ENCODE data around the gene FBXW12.

DNA sequence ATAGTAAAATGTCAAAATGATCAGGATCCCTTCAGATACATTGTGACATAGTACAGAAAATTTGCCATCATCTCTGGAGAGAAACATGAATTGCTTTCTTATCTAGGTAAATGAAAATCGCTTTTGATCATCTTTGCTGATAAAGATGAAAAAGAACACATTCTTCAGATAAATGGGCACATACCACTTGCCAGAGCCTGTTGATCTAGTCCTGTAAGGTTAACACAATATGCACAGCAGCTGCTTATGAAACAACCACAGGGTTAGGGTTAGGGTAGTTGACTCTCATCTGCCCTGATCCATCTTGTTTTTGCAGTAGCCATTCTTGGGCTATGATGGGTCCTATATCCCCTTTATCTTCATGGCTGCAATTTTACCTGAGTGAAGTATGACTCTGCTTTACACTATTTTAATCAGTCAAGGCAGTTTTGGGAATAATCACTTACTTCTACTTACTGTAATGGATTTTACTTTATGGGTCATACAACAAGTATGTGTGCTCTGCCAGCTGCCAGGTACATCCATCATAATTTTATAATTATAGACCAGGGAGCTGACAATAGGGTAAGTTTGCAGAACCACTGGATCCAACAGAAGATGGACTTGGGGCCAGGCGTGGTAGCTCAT, 26.0 kb upstream of the FBXW12 start:
- TF ChIP-seq, protein P1, sequence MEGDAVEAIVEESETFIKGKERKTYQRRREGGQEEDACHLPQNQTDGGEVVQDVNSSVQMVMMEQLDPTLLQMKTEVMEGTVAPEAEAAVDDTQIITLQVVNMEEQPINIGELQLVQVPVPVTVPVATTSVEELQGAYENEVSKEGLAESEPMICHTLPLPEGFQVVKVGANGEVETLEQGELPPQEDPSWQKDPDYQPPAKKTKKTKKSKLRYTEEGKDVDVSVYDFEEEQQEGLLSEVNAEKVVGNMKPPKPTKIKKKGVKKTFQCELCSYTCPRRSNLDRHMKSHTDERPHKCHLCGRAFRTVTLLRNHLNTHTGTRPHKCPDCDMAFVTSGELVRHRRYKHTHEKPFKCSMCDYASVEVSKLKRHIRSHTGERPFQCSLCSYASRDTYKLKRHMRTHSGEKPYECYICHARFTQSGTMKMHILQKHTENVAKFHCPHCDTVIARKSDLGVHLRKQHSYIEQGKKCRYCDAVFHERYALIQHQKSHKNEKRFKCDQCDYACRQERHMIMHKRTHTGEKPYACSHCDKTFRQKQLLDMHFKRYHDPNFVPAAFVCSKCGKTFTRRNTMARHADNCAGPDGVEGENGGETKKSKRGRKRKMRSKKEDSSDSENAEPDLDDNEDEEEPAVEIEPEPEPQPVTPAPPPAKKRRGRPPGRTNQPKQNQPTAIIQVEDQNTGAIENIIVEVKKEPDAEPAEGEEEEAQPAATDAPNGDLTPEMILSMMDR (IDR thresholded peaks at IDR 0.05) = no peak
- TF ChIP-seq EZH2 (IDR thresholded peaks at IDR 0.05) (no peak), EZH2phosphoT487 (IDR thresholded peaks at IDR 0.05) (no peak)

All from neural progenitor cell (in vitro differentiated cells).